ENCODE results near the gene FHIT. TPM values are rescaled to one million over a fixed set of nuclear protein-coding genes. Genes with fewer than 3 reads are reported as not detected.

Gene FHIT
- total RNA-seq, 1 experiment from 2014 or later, result 9.8 TPM

DNA sequence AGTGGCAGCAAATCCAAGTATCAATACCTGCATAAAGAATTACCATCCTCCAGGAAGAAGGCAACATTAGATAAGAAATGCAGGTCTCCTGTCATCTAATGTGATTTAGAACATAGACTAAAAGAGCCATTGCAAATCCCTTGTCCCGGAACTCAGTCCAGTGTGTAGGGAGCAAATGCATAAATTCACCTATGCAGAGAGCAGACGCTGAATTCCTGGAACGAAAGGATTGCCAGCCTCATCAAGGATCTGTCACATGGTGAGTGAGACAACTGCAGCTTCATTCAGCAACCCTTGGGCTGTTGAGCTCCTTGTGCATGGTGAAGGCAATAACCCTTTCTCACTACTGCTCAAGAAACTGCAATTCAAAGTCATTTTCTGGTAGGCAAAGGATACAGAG lies 1504.7 kb downstream of the FHIT start:
- H3K79me2 ChIP-seq (ENCODE audit: low read depth), result no peaks in the 10 kb centered on the region
- intact Hi-C loops (cut with micrococcal nuclease; ENCODE audit: unreplicated experiment), result no loop called here
- H3K27me3 ChIP-seq (ENCODE audit: insufficient read depth, low read depth), result no peaks in the 10 kb centered on the region
- BruUV-seq (replicated peaks), result no TSS peak
- H3K4me1 ChIP-seq (replicated peaks; ENCODE audit: insufficient read depth), result no peaks in the 10 kb centered on the region
- TF ChIP-seq EZH2 (IDR thresholded peaks at IDR 0.05; ENCODE audit: low read depth), result no peak
- TF ChIP-seq, protein P1, sequence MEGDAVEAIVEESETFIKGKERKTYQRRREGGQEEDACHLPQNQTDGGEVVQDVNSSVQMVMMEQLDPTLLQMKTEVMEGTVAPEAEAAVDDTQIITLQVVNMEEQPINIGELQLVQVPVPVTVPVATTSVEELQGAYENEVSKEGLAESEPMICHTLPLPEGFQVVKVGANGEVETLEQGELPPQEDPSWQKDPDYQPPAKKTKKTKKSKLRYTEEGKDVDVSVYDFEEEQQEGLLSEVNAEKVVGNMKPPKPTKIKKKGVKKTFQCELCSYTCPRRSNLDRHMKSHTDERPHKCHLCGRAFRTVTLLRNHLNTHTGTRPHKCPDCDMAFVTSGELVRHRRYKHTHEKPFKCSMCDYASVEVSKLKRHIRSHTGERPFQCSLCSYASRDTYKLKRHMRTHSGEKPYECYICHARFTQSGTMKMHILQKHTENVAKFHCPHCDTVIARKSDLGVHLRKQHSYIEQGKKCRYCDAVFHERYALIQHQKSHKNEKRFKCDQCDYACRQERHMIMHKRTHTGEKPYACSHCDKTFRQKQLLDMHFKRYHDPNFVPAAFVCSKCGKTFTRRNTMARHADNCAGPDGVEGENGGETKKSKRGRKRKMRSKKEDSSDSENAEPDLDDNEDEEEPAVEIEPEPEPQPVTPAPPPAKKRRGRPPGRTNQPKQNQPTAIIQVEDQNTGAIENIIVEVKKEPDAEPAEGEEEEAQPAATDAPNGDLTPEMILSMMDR (conservative IDR thresholded peaks at IDR 0.05), result no peak
- H3F3A ChIP-seq (ENCODE audit: insufficient read depth, low read depth), result no peaks in the 10 kb centered on the region
- no peak overlapping the region for H3K4me3 ChIP-seq
- H3K9me3 ChIP-seq (ENCODE audit: insufficient read depth, low read depth), result no peaks in the 10 kb centered on the region
- CTCF ChIA-PET, result no interaction called here
- DNase-seq, result no peak
- H3K4me2 ChIP-seq, result no peak overlapping the region
- no peak overlapping the region for H2AFZ ChIP-seq
- H3K36me3 ChIP-seq (ENCODE audit: low read depth), result no peaks in the 10 kb centered on the region
- H3K27ac ChIP-seq, result no peak overlapping the region
- no peaks in the 10 kb centered on the region for H3K9me2 ChIP-seq (ENCODE audit: insufficient read depth)
- H4K20me1 ChIP-seq (ENCODE audit: insufficient read depth), result no peaks in the 10 kb centered on the region
- POLR2A ChIA-PET (ENCODE audit: unreplicated experiment), result no interaction called here

DNA sequence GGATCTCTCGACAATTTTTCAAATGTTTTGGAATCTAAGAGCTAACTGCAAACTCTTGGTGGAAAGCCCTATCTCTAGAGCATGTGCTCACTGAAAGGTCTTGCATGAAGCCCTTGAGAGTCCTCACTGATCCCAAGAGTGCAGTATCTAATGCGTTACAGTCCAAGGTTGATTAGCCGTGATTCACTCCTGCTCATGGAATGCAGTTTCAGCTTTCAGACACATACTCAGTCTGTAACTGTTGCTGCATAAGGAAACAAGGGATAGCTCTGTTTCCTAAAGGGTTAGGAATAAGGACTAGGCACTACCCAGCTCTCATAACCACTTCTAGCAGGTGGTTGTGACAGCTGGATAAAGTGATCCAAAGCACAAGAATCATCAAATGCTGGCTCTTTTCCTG lies 1514.0 kb downstream of the FHIT start:
- Histone ChIP-seq H3K4me2 (no peak overlapping the region), H3K36me3 (ENCODE audit: low read depth) (no peaks in the 10 kb centered on the region), H3K4me1 (replicated peaks; ENCODE audit: insufficient read depth) (no peaks in the 10 kb centered on the region), H3K9me3 (ENCODE audit: insufficient read depth, low read depth) (no peaks in the 10 kb centered on the region), H3K4me3 (no peak overlapping the region), H4K20me1 (ENCODE audit: insufficient read depth) (no peaks in the 10 kb centered on the region), H3K27ac (no peak overlapping the region), H3K9me2 (ENCODE audit: insufficient read depth) (no peaks in the 10 kb centered on the region), H3F3A (ENCODE audit: insufficient read depth, low read depth) (no peaks in the 10 kb centered on the region), H3K27me3 (ENCODE audit: insufficient read depth, low read depth) (peaks cover 6% of the 10 kb centered on the region; the same call in 1 of the 2 replicates), H3K79me2 (ENCODE audit: low read depth) (no peaks in the 10 kb centered on the region), H2AFZ (no peak overlapping the region)
- DNase-seq, result no peak
- no TSS peak for BruUV-seq (replicated peaks)
- POLR2A ChIA-PET (ENCODE audit: unreplicated experiment), result no interaction called here
- intact Hi-C loops (cut with micrococcal nuclease; ENCODE audit: unreplicated experiment), result no loop called here
- CTCF ChIA-PET, result no interaction called here
- TF ChIP-seq, protein P1 (conservative IDR thresholded peaks at IDR 0.05), result no peak
- TF ChIP-seq EZH2 (IDR thresholded peaks at IDR 0.05; ENCODE audit: low read depth), result no peak

DNA sequence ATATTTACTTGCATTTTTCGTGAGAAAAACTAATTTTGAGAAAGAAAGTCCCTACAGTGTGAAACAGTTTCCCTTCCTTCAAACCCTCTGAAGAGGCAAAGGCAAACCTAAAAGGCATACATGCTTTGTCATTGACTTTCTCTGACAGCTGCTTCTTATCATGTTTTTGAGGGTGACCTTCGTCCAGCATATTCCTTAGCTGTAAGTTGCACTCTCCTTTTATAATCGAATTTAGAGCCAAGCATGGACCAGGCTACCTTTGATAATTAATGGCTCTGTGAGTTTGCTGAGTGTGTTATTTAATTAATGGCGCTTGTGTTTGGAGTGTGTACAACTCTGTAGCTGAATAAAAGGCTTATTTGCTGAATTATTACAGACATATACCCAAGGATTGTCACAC lies 1517.2 kb downstream of the FHIT start:
- no peak overlapping the region for H3K4me2 ChIP-seq
- peaks cover 6% of the 10 kb centered on the region; the same call in 1 of the 2 replicates for H3K27me3 ChIP-seq (ENCODE audit: insufficient read depth, low read depth)
- no peak overlapping the region for H2AFZ ChIP-seq
- H3K4me3 ChIP-seq, result no peak overlapping the region
- H3K36me3 ChIP-seq (ENCODE audit: low read depth), result no peaks in the 10 kb centered on the region
- no peaks in the 10 kb centered on the region for H3F3A ChIP-seq (ENCODE audit: insufficient read depth, low read depth)
- CTCF ChIA-PET, result no interaction called here
- H3K27ac ChIP-seq, result no peak overlapping the region
- DNase-seq, result no peak
- H3K4me1 ChIP-seq (replicated peaks; ENCODE audit: insufficient read depth), result no peaks in the 10 kb centered on the region
- TF ChIP-seq, protein P1 (conservative IDR thresholded peaks at IDR 0.05), result no peak
- no peak for TF ChIP-seq EZH2 (IDR thresholded peaks at IDR 0.05; ENCODE audit: low read depth)
- H4K20me1 ChIP-seq (ENCODE audit: insufficient read depth), result no peaks in the 10 kb centered on the region
- H3K9me3 ChIP-seq (ENCODE audit: insufficient read depth, low read depth), result no peaks in the 10 kb centered on the region
- H3K9me2 ChIP-seq (ENCODE audit: insufficient read depth), result no peaks in the 10 kb centered on the region
- POLR2A ChIA-PET (ENCODE audit: unreplicated experiment), result interaction anchor here (0.5 kb wide), 1 partner anchor 88 kb away, joined by 3 read pairs; no protein-coding TSS in a partner anchor
- no peaks in the 10 kb centered on the region for H3K79me2 ChIP-seq (ENCODE audit: low read depth)
- no TSS peak for BruUV-seq (replicated peaks)
- intact Hi-C loops (cut with micrococcal nuclease; ENCODE audit: unreplicated experiment), result no loop called here

Measured in PC-9 (cell line).